ENCODE measurements around the gene RASGEF1C. TPM values are rescaled to one million over a fixed set of nuclear protein-coding genes. Genes with fewer than 3 reads are reported as not detected.

RASGEF1C gene
- total and polyA plus RNA-seq, 10 donors, result 0.06 to 1.1 (median 0.21) TPM; not detected in 6

DNA sequence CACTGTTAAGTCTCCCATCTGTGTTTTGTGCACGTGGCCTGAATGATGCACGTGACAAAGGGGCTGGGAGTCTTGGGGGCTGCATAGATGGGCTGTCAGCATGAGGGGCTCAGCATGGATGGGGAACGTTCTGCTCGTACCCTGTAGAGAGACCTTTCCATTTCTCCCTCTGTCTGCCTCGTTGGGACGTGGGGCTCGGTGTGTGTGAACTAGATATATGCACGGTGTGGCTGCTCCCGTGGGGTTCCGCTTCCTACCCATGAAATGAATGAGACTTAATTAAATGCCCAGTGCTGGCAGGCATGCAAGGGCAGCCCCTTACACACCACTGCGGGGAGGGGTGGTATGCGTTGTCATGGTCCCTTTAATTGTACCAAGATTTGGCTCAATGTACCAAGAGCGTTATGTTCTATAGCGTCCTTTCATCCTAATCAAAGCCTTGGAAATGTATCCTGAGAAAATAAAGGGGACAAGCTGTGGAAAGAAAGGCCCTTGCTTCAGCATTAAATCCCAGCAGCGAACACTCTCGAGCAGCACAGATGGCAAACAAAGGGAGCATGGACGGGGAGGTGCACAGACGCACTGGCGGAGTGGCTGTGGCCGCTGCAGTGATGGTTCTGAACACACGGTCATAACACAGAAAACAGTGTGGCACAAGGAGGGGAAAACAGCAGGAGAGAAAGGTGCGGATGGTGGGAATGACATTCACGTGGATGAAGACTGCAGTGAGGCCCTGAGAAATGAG lies 66.8 kb downstream of the RASGEF1C start:
- Histone ChIP-seq H3K9me3 (peaks cover 0 to 22% (median 14%) of the 10 kb centered on the region in 8 donors), H3K4me3 (no peak overlapping the region), H3K27me3 (replicated peaks in 1 of 7) (peaks cover 0 to 63% (median 0%) of the 10 kb centered on the region in 7 donors), H3K36me3 (no peaks in the 10 kb centered on the region), H3K27ac (no peak overlapping the region), H3K4me1 (no peaks in the 10 kb centered on the region)
- WGBS, 5 donors, result 79 to 90% (median 86%) methylated on average over 23 of the region's 23 CpGs
- TF ChIP-seq POLR2AphosphoS5 (IDR thresholded peaks at IDR 0.05), result no peak
- no peak for TF ChIP-seq POLR2A (IDR thresholded peaks at IDR 0.05)
- TF ChIP-seq, protein P1, sequence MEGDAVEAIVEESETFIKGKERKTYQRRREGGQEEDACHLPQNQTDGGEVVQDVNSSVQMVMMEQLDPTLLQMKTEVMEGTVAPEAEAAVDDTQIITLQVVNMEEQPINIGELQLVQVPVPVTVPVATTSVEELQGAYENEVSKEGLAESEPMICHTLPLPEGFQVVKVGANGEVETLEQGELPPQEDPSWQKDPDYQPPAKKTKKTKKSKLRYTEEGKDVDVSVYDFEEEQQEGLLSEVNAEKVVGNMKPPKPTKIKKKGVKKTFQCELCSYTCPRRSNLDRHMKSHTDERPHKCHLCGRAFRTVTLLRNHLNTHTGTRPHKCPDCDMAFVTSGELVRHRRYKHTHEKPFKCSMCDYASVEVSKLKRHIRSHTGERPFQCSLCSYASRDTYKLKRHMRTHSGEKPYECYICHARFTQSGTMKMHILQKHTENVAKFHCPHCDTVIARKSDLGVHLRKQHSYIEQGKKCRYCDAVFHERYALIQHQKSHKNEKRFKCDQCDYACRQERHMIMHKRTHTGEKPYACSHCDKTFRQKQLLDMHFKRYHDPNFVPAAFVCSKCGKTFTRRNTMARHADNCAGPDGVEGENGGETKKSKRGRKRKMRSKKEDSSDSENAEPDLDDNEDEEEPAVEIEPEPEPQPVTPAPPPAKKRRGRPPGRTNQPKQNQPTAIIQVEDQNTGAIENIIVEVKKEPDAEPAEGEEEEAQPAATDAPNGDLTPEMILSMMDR (IDR thresholded peaks at IDR 0.05 in 8 of 11, conservative IDR thresholded peaks at IDR 0.05 in 3 of 11), result no peak
- DNase-seq, result no peak
- intact Hi-C loops (cut with DNase I; ENCODE audit: low total_unique reads), result no loop called here

- no peak for DNase-seq
- Histone ChIP-seq H3K9me3 (peaks cover 0 to 12% (median 5%) of the 10 kb centered on the region in 8 donors), H3K27me3 (replicated peaks in 1 of 7) (peaks cover 0 to 74% (median 0%) of the 10 kb centered on the region in 7 donors), H3K27ac (no peak overlapping the region), H3K4me1 (no peaks in the 10 kb centered on the region), H3K36me3 (no peaks in the 10 kb centered on the region), H3K4me3 (no peak overlapping the region)
- no peak for TF ChIP-seq POLR2A (IDR thresholded peaks at IDR 0.05)
- TF ChIP-seq POLR2AphosphoS5 (IDR thresholded peaks at IDR 0.05), result no peak
- TF ChIP-seq, protein P1 (IDR thresholded peaks at IDR 0.05 in 8 of 11, conservative IDR thresholded peaks at IDR 0.05 in 3 of 11), result no peak
- 55 to 78% (median 71%) methylated on average over 14 of the region's 14 CpGs for WGBS, 5 donors
- intact Hi-C loops (cut with DNase I; ENCODE audit: low total_unique reads), result no loop called here
Observed at GRCh38 chr5:180141068-180141660, 67.8 kb downstream of the RASGEF1C start.

- DNase-seq, result no peak
- TF ChIP-seq POLR2A (IDR thresholded peaks at IDR 0.05), result no peak
- TF ChIP-seq POLR2AphosphoS5 (IDR thresholded peaks at IDR 0.05), result no peak
- TF ChIP-seq, protein P1 (IDR thresholded peaks at IDR 0.05 in 8 of 11, conservative IDR thresholded peaks at IDR 0.05 in 3 of 11), result no peak
- H3K4me3 ChIP-seq, result no peak overlapping the region
- WGBS, 5 donors, result 60 to 73% (median 70%) methylated on average over 7 to 9 of the region's 9 CpGs
- H3K9me3 ChIP-seq, result peaks cover 0 to 6% (median under 1%) of the 10 kb centered on the region in 8 donors
- no peaks in the 10 kb centered on the region for H3K36me3 ChIP-seq
- H3K27ac ChIP-seq, result no peak overlapping the region
- peaks cover 0 to 79% (median 3%) of the 10 kb centered on the region in 7 donors for H3K27me3 ChIP-seq (replicated peaks in 1 of 7)
- intact Hi-C loops (cut with DNase I; ENCODE audit: low total_unique reads), result no loop called here
- H3K4me1 ChIP-seq, result no peaks in the 10 kb centered on the region
Observed at GRCh38 chr5:180140571-180140970, 68.4 kb downstream of the RASGEF1C start.

GRCh38 chr5:180140079-180140554 lies 68.9 kb downstream of the RASGEF1C start:
- intact Hi-C loops (cut with DNase I; ENCODE audit: low total_unique reads), result no loop called here
- TF ChIP-seq, protein P1 (IDR thresholded peaks at IDR 0.05 in 8 of 11, conservative IDR thresholded peaks at IDR 0.05 in 3 of 11), result no peak
- no peak for TF ChIP-seq POLR2A (IDR thresholded peaks at IDR 0.05)
- no peak for TF ChIP-seq POLR2AphosphoS5 (IDR thresholded peaks at IDR 0.05)
- H3K36me3 ChIP-seq, result no peaks in the 10 kb centered on the region
- no peak overlapping the region for H3K27ac ChIP-seq
- no peaks in the 10 kb centered on the region for H3K4me1 ChIP-seq
- peaks cover 0 to 84% (median 3%) of the 10 kb centered on the region in 7 donors for H3K27me3 ChIP-seq (replicated peaks in 1 of 7)
- 63 to 83% (median 73%) methylated on average over 6 to 10 of the region's 10 CpGs for WGBS, 5 donors
- H3K9me3 ChIP-seq, result peaks cover 0 to 2% (median 0%) of the 10 kb centered on the region in 8 donors
- no peak for DNase-seq
- no peak overlapping the region for H3K4me3 ChIP-seq
